Measurements from ENCODE around the gene PARP4. TPM values are rescaled to one million over a fixed set of nuclear protein-coding genes. Genes with fewer than 3 reads are reported as not detected.
"Not testable (repeated sequence)": the region's sequence is repeated elsewhere in the genome, so short reads cannot be mapped to it uniquely, and the experiment has no call there.

The PARP4 gene
- total and polyA plus RNA-seq, 2 of the 13 experiments (the other 11 are each of a cell fraction or from before 2014, with no cell fraction given), result 40.5 to 42.6 TPM

DNA sequence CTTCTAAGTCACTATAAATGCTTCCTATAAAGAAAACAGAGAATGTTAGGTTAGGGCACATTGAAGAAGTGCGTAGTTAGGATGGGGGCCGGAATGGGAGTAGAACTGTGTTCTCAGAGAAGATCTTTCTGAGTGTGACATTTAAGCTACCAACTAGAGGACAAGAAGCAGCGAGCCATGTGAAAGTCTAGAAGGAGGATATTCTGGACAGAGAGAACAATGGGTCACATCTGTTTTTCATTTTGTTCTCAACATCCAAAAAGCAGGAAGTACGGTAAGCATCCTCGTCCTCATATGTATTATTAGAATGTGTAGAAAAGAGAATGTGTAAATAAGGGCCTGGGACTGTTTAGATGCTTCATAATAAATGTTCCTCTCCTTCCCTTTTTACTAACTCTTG is 44.5 kb upstream of the PARP4 start:
- H3K4me3 ChIP-seq (replicated peaks in 1 of 3; ENCODE audit: insufficient read depth in 1 of 3, low read depth in 2 of 3, low read length in 3 of 3), result no peak overlapping the region
- no peaks in the 10 kb centered on the region for H3K36me3 ChIP-seq (replicated peaks in 1 of 2; ENCODE audit: control insufficient read depth in 1 of 2, insufficient read depth in 2 of 2, low read length in 2 of 2)
- intact Hi-C loops (cut with micrococcal nuclease; ENCODE audit: unreplicated experiment), result loop anchor here (5.0 kb wide), 1 partner anchor 245 kb away; no protein-coding TSS in a partner anchor
- no peak overlapping the region for H3K9ac ChIP-seq (ENCODE audit: insufficient read depth, low read depth, low read length)
- no peak overlapping the region for H3K4me2 ChIP-seq (ENCODE audit: low read depth, low read length)
- WGBS (ENCODE audit: low lambda C conversion rate), result 22% methylated on average over 5 of the region's 5 CpGs
- in situ Hi-C loops (cut with HindIII; ENCODE audit: extremely low pct_ligation_motif_present, low pct_unique_long_range_greater_than_20kb), result no loop called here
- H3K9me3 ChIP-seq (ENCODE audit: low read length), result peaks cover 10% of the 10 kb centered on the region
- POLR2A ChIA-PET, result no interaction called here
- DNase-seq (ENCODE audit: low spot score), result no peak
- H3K4me1 ChIP-seq (ENCODE audit: insufficient read depth, low read length), result no peaks in the 10 kb centered on the region
- no peaks in the 10 kb centered on the region for H3K79me2 ChIP-seq (ENCODE audit: insufficient read depth, low read length)
- no peaks in the 10 kb centered on the region for H4K20me1 ChIP-seq (ENCODE audit: insufficient read depth, low read length)
- peaks cover 0 to 6% of the 10 kb centered on the region in 2 experiments; a peak in 1 of 5 replicates for H3K27me3 ChIP-seq (ENCODE audit: control insufficient read depth in 1 of 2, insufficient read depth in 2 of 2, low read length in 2 of 2)
- no peak for FAIRE-seq
- no TSS peak for BruUV-seq (replicated peaks)
- ATAC-seq, result no peak
- TF ChIP-seq, protein P1, sequence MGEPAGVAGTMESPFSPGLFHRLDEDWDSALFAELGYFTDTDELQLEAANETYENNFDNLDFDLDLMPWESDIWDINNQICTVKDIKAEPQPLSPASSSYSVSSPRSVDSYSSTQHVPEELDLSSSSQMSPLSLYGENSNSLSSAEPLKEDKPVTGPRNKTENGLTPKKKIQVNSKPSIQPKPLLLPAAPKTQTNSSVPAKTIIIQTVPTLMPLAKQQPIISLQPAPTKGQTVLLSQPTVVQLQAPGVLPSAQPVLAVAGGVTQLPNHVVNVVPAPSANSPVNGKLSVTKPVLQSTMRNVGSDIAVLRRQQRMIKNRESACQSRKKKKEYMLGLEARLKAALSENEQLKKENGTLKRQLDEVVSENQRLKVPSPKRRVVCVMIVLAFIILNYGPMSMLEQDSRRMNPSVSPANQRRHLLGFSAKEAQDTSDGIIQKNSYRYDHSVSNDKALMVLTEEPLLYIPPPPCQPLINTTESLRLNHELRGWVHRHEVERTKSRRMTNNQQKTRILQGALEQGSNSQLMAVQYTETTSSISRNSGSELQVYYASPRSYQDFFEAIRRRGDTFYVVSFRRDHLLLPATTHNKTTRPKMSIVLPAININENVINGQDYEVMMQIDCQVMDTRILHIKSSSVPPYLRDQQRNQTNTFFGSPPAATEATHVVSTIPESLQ (CRISPR knock-in tag; conservative IDR thresholded peaks at IDR 0.05), result no peak
- TF ChIP-seq ZNF724P (CRISPR knock-in tag; IDR thresholded peaks at IDR 0.05; ENCODE audit: borderline replicate concordance), result no peak
- TF ChIP-seq PHF5A (CRISPR knock-in tag; IDR thresholded peaks at IDR 0.05; ENCODE audit: low read depth, unreplicated experiment), result no peak
- no peak for TF ChIP-seq ZSCAN25 (CRISPR knock-in tag; IDR thresholded peaks at IDR 0.05)
- TF ChIP-seq ZNF331 (CRISPR knock-in tag; IDR thresholded peaks at IDR 0.05), result no peak
- no peak for TF ChIP-seq ZNF766 (CRISPR knock-in tag; IDR thresholded peaks at IDR 0.05; ENCODE audit: borderline replicate concordance)
- no peak for TF ChIP-seq ZNF607 (CRISPR knock-in tag; IDR thresholded peaks at IDR 0.05; ENCODE audit: borderline replicate concordance)
- TF ChIP-seq PRMT3 (CRISPR knock-in tag; IDR thresholded peaks at IDR 0.05; ENCODE audit: borderline replicate concordance, low read depth), result no peak
- TF ChIP-seq KLF6 (CRISPR knock-in tag; IDR thresholded peaks at IDR 0.05), result no peak
- TF ChIP-seq, protein P2, sequence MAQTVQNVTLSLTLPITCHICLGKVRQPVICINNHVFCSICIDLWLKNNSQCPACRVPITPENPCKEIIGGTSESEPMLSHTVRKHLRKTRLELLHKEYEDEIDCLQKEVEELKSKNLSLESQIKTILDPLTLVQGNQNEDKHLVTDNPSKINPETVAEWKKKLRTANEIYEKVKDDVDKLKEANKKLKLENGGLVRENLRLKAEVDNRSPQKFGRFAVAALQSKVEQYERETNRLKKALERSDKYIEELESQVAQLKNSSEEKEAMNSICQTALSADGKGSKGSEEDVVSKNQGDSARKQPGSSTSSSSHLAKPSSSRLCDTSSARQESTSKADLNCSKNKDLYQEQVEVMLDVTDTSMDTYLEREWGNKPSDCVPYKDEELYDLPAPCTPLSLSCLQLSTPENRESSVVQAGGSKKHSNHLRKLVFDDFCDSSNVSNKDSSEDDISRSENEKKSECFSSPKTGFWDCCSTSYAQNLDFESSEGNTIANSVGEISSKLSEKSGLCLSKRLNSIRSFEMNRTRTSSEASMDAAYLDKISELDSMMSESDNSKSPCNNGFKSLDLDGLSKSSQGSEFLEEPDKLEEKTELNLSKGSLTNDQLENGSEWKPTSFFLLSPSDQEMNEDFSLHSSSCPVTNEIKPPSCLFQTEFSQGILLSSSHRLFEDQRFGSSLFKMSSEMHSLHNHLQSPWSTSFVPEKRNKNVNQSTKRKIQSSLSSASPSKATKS (CRISPR knock-in tag; IDR thresholded peaks at IDR 0.05), result no peak
- TF ChIP-seq, protein P3, sequence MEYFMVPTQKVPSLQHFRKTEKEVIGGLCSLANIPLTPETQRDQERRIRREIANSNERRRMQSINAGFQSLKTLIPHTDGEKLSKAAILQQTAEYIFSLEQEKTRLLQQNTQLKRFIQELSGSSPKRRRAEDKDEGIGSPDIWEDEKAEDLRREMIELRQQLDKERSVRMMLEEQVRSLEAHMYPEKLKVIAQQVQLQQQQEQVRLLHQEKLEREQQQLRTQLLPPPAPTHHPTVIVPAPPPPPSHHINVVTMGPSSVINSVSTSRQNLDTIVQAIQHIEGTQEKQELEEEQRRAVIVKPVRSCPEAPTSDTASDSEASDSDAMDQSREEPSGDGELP (IDR thresholded peaks at IDR 0.05; ENCODE audit: borderline replicate concordance, low read depth), result no peak
- no peak overlapping the region for H3K27ac ChIP-seq (ENCODE audit: extremely low read length, insufficient read depth, low read length)
- no peak overlapping the region for H2AFZ ChIP-seq (ENCODE audit: low read length)
- CTCF ChIA-PET (ENCODE audit: low intra/inter-chr PET ratio, low total read pairs), result no interaction called here

DNA sequence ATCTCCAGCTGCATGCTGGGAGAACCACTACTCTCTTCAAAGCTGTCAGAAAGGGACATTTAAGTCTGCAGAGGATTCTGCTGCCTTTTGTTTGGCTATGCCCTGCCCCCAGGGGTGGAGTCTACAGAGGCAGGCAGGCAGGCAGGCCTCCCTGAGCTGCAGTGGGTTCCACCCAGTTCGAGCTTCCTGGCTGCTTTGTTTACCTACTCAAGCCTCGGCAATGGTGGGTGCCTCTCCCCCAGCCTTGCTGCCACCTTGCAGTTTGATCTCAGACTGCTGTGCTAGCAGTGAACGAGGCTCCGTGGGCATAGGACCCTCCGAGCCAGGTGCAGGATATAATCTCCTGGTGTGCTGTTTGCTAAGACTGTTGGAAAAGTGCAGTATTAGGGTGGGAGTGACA is 41.3 kb upstream of the PARP4 start:
- H3K4me2 ChIP-seq (ENCODE audit: low read depth, low read length); DNase-seq (ENCODE audit: low spot score); H2AFZ ChIP-seq (ENCODE audit: low read length); H3K36me3 ChIP-seq (replicated peaks in 1 of 2; ENCODE audit: control insufficient read depth in 1 of 2, insufficient read depth in 2 of 2, low read length in 2 of 2); ATAC-seq; H3K9ac ChIP-seq (ENCODE audit: insufficient read depth, low read depth, low read length); H3K27me3 ChIP-seq (ENCODE audit: control insufficient read depth in 1 of 2, insufficient read depth in 2 of 2, low read length in 2 of 2); CTCF ChIA-PET (ENCODE audit: low intra/inter-chr PET ratio, low total read pairs); FAIRE-seq; POLR2A ChIA-PET; H3K27ac ChIP-seq (ENCODE audit: extremely low read length, insufficient read depth, low read length); H3K4me3 ChIP-seq (replicated peaks in 1 of 3; ENCODE audit: insufficient read depth in 1 of 3, low read depth in 2 of 3, low read length in 3 of 3); in situ Hi-C loops (cut with HindIII; ENCODE audit: extremely low pct_ligation_motif_present, low pct_unique_long_range_greater_than_20kb); intact Hi-C loops (cut with micrococcal nuclease; ENCODE audit: unreplicated experiment); H4K20me1 ChIP-seq (ENCODE audit: insufficient read depth, low read length); H3K4me1 ChIP-seq (ENCODE audit: insufficient read depth, low read length); BruUV-seq (replicated peaks); H3K79me2 ChIP-seq (ENCODE audit: insufficient read depth, low read length): not testable (repeated sequence)
- 0% methylated on average over 3 of the region's 5 CpGs for WGBS (ENCODE audit: low lambda C conversion rate)
- peaks cover 10% of the 10 kb centered on the region for H3K9me3 ChIP-seq (ENCODE audit: low read length)
